ENCODE results near the gene PRKCH. TPM values are rescaled to one million over a fixed set of nuclear protein-coding genes. Genes with fewer than 3 reads are reported as not detected.

The PRKCH gene
- total and polyA plus RNA-seq, 10 of the 15 experiments (the other 5 are each of a cell fraction or from before 2014, with no cell fraction given), result 10.7 to 140 (median 33.2) TPM

- no peak for TF ChIP-seq KAT2A (conservative IDR thresholded peaks at IDR 0.05; ENCODE audit: control insufficient read depth, low read depth, low read length)
- TF ChIP-seq CBX5 (IDR thresholded peaks at IDR 0.05; ENCODE audit: low read depth), result no peak
- TF ChIP-seq JUNB (IDR thresholded peaks at IDR 0.05), result no peak
Measured at GRCh38 chr14:61493239-61493638, 171.9 kb downstream of the PRKCH start (continued).

DNA sequence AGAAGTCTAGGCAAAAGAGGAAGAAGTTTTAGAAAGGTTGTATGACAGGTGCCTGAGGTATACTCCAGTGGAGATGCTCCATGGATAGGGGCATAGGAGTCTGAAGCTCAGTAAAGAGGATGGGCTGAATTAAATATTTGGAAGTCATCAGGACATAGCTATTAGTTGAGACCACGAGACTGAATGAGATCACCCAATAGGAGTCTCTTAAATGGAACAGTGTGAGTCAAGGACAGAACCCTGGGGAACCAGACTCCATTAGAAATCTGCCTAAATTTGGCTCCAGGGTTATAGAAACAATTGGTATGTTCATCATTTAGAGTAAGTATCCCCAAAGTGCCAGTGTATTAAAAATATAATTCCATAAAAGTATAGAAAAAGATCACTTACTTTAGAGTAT is 172.6 kb downstream of the PRKCH start:
- CTCF ChIA-PET, result interaction anchor here (0.6 to 1.7 kb wide), 4 partner anchors 18 to 851 kb away, joined by 3 to 10 read pairs (median 3); no protein-coding TSS in a partner anchor
- TF ChIP-seq, protein P1, sequence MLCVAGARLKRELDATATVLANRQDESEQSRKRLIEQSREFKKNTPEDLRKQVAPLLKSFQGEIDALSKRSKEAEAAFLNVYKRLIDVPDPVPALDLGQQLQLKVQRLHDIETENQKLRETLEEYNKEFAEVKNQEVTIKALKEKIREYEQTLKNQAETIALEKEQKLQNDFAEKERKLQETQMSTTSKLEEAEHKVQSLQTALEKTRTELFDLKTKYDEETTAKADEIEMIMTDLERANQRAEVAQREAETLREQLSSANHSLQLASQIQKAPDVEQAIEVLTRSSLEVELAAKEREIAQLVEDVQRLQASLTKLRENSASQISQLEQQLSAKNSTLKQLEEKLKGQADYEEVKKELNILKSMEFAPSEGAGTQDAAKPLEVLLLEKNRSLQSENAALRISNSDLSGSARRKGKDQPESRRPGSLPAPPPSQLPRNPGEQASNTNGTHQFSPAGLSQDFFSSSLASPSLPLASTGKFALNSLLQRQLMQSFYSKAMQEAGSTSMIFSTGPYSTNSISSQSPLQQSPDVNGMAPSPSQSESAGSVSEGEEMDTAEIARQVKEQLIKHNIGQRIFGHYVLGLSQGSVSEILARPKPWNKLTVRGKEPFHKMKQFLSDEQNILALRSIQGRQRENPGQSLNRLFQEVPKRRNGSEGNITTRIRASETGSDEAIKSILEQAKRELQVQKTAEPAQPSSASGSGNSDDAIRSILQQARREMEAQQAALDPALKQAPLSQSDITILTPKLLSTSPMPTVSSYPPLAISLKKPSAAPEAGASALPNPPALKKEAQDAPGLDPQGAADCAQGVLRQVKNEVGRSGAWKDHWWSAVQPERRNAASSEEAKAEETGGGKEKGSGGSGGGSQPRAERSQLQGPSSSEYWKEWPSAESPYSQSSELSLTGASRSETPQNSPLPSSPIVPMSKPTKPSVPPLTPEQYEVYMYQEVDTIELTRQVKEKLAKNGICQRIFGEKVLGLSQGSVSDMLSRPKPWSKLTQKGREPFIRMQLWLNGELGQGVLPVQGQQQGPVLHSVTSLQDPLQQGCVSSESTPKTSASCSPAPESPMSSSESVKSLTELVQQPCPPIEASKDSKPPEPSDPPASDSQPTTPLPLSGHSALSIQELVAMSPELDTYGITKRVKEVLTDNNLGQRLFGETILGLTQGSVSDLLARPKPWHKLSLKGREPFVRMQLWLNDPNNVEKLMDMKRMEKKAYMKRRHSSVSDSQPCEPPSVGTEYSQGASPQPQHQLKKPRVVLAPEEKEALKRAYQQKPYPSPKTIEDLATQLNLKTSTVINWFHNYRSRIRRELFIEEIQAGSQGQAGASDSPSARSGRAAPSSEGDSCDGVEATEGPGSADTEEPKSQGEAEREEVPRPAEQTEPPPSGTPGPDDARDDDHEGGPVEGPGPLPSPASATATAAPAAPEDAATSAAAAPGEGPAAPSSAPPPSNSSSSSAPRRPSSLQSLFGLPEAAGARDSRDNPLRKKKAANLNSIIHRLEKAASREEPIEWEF (IDR thresholded peaks at IDR 0.05; ENCODE audit: insufficient replicate concordance, low read depth, low read length), result no peak
- TF ChIP-seq TBL1XR1 (IDR thresholded peaks at IDR 0.05; ENCODE audit: low read depth, low read length), result no peak
- TF ChIP-seq, protein P2, sequence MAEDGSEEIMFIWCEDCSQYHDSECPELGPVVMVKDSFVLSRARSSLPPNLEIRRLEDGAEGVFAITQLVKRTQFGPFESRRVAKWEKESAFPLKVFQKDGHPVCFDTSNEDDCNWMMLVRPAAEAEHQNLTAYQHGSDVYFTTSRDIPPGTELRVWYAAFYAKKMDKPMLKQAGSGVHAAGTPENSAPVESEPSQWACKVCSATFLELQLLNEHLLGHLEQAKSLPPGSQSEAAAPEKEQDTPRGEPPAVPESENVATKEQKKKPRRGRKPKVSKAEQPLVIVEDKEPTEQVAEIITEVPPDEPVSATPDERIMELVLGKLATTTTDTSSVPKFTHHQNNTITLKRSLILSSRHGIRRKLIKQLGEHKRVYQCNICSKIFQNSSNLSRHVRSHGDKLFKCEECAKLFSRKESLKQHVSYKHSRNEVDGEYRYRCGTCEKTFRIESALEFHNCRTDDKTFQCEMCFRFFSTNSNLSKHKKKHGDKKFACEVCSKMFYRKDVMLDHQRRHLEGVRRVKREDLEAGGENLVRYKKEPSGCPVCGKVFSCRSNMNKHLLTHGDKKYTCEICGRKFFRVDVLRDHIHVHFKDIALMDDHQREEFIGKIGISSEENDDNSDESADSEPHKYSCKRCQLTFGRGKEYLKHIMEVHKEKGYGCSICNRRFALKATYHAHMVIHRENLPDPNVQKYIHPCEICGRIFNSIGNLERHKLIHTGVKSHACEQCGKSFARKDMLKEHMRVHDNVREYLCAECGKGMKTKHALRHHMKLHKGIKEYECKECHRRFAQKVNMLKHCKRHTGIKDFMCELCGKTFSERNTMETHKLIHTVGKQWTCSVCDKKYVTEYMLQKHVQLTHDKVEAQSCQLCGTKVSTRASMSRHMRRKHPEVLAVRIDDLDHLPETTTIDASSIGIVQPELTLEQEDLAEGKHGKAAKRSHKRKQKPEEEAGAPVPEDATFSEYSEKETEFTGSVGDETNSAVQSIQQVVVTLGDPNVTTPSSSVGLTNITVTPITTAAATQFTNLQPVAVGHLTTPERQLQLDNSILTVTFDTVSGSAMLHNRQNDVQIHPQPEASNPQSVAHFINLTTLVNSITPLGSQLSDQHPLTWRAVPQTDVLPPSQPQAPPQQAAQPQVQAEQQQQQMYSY (CRISPR knock-in tag; IDR thresholded peaks at IDR 0.05), result no peak
- TF ChIP-seq, protein P3, sequence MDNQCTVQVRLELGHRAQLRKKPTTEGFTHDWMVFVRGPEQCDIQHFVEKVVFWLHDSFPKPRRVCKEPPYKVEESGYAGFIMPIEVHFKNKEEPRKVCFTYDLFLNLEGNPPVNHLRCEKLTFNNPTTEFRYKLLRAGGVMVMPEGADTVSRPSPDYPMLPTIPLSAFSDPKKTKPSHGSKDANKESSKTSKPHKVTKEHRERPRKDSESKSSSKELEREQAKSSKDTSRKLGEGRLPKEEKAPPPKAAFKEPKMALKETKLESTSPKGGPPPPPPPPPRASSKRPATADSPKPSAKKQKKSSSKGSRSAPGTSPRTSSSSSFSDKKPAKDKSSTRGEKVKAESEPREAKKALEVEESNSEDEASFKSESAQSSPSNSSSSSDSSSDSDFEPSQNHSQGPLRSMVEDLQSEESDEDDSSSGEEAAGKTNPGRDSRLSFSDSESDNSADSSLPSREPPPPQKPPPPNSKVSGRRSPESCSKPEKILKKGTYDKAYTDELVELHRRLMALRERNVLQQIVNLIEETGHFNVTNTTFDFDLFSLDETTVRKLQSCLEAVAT (IDR thresholded peaks at IDR 0.05), result no peak
- no peak for ATAC-seq
- RAD21 ChIA-PET (ENCODE audit: unreplicated experiment), result interaction anchor here (1.1 to 1.5 kb wide), 2 partner anchors 10 to 344 kb away, joined by 3 read pairs; no protein-coding TSS in a partner anchor
- Histone ChIP-seq H3K9ac (ENCODE audit: control insufficient read depth, insufficient read depth, low read length) (no peak overlapping the region), H3K9me3 (replicated peaks; ENCODE audit: control insufficient read depth, insufficient read depth, low read length) (no peaks in the 10 kb centered on the region), H3K79me2 (ENCODE audit: control insufficient read depth, insufficient read depth, low read length) (no peaks in the 10 kb centered on the region), H3K36me3 (ENCODE audit: control insufficient read depth in 2 of 2, insufficient read depth in 2 of 2, low read length in 1 of 2) (peaks cover 7 to 20% of the 10 kb centered on the region in 2 experiments; a peak in 3 of 4 replicates), H3K4me3 (no peak overlapping the region), H4K20me1 (ENCODE audit: control insufficient read depth, insufficient read depth) (no peaks in the 10 kb centered on the region), H2AFZ (ENCODE audit: control insufficient read depth, low read depth, low read length) (no peak overlapping the region), H3K27me3 (replicated peaks in 1 of 2; ENCODE audit: control insufficient read depth in 2 of 2, insufficient read depth in 2 of 2, low read length in 1 of 2) (no peaks in the 10 kb centered on the region), H3K4me2 (ENCODE audit: control insufficient read depth, insufficient read depth) (no peak overlapping the region), H3K27ac (ENCODE audit: control insufficient read depth, insufficient read depth) (no peak overlapping the region), H3K4me1 (ENCODE audit: control insufficient read depth, insufficient read depth, low read length) (no peaks in the 10 kb centered on the region)
- in situ Hi-C loops (cut with MboI) (no loop called here), intact Hi-C loops (cut with micrococcal nuclease; ENCODE audit: unreplicated experiment) (no loop called here)
- SMC1A ChIA-PET (ENCODE audit: uncharacterized antibody, unreplicated experiment), result interaction anchor here (1.2 to 1.7 kb wide), 5 partner anchors 9 to 254 kb away, joined by 3 to 6 read pairs (median 4); no protein-coding TSS in a partner anchor
- no peak for DNase-seq (ENCODE audit: low read depth, low spot score)
- FAIRE-seq, result no peak
- BruUV-seq (replicated peaks), result no TSS peak
- POLR2A ChIA-PET, result interaction anchor here (0.6 kb wide), 1 partner anchor 192 kb away, joined by 3 read pairs; no protein-coding TSS in a partner anchor
- 60% methylated on average over 1 of the region's 1 CpG for WGBS (ENCODE audit: insufficient coverage, insufficient replicate concordance, low lambda C conversion rate, missing lambda C conversion rate)

Data from GM12878 (cell line).